Psoas muscle (tissue), 8 donors: Measurements from ENCODE around the gene SULT1C2. TPM values are rescaled to one million over a fixed set of nuclear protein-coding genes. Genes with fewer than 3 reads are reported as not detected.
"Not testable (repeated sequence)": the region's sequence is repeated elsewhere in the genome, so short reads cannot be mapped to it uniquely, and the experiment has no call there.

ENCODE experiments used
- ATAC-seq, 4 donors: fragments of 200-7000 bp; cut with Tn5 transposase; one replicate each; pipeline ENCODE4 v1.9.1; 2020; ENCODE audit warnings: moderate library complexity in 3 of 4, mild to moderate bottlenecking in 2 of 4
- DNase-seq, 2 donors: peaks; one replicate each; pipeline ENCODE4 v3.0.0-alpha.2; 2020
- H3K27ac ChIP-seq: fragments of 200-600 bp; one replicate; pipeline ENCODE4 v1.8.0; 2022
- H3K27me3 ChIP-seq, 3 donors: fragments of 200-600 bp in 1 of 3; one replicate each; pipeline versions ENCODE4 v1.6.1 to v1.8.0; 2013 to 2022; ENCODE audit warnings: low read length in 2 of 3, mild to moderate bottlenecking in 2 of 3, moderate library complexity in 1 of 3; ENCODE audit not compliant: insufficient read depth in 3 of 3
- H3K36me3 ChIP-seq, 2 donors: fragments of 200-600 bp in 1 of 2; one replicate each; pipeline versions ENCODE4 v1.6.1 to v1.8.0; 2013 to 2022; ENCODE audit warnings: low read depth in 1 of 2, mild to moderate bottlenecking in 1 of 2, moderate library complexity in 1 of 2; ENCODE audit not compliant: insufficient read depth in 1 of 2
- H3K4me1 ChIP-seq: fragments of 200-600 bp; one replicate; pipeline ENCODE4 v1.8.0; 2022
- H3K4me3 ChIP-seq: fragments of 200-600 bp; one replicate; pipeline ENCODE4 v1.8.0; 2022; ENCODE audit warnings: mild to moderate bottlenecking
- H3K9me3 ChIP-seq: fragments of 200-600 bp; one replicate; pipeline ENCODE4 v1.8.0; 2022
- CTCF ChIP-seq: fragments of 200-600 bp; IDR thresholded peaks from one replicate; pipeline ENCODE4 v1.8.0; 2022; ENCODE audit warnings: antibody characterized with exemption
- WGBS, 3 donors: extraction: QIAGEN DNeasy Blood & Tissue Kit; methylation state at CpG; one replicate each; pipeline versions ENCODE4 v1.1.6 to v1.1.7; 2013; 5-methylcytosine and 5-hydroxymethylcytosine counted together
- intact Hi-C, 2 donors: fragments of 100-400 bp; cut with DNase I; formaldehyde crosslinking; loops; one replicate each; pipeline versions ENCODE4 v1.11.0 to v1.14.2; 2022
- polyA plus RNA-seq, 3 donors: library from polyadenylated mRNA; stranded (reverse); fragments of 200-250 nt; gene quantifications; one replicate each; pipeline ENCODE4 v1.2.3, GENCODE V29; 2013
- total RNA-seq, 4 donors: library from RNA; stranded (reverse); fragmentation: NEBNext Ultra II Directional in 2 of 4; extraction: Animal tissue kit (Norgen Biotek cat#: 25700) in 2 of 4; gene quantifications; one replicate each; pipeline versions ENCODE4 v1.2.1 to v1.2.4, GENCODE V29; 2021 to 2023
- donor health status: healthy with polysubstance abuse.
- donor health status: DM: no; HTN: no; CAD: no; lungs with moderate emphysema.
- donor health status: Bipolar disorder and iron deficiency.
- donor health status: healthy.
- donor health status: DM: yes; HTN: yes; CAD: no.
- donor health status: DM: no; HTN: no; CAD: no.
- donor health status: DM: no; HTN: no; CAD: no.
- donor health status: DM: yes; HTN: yes; CAD: no.

SULT1C2 gene
- total and polyA plus RNA-seq, 7 donors = 0.12 to 0.13 TPM; not detected in 5

GRCh38 chr2:108279468-108279867 lies 9.2 kb upstream of the SULT1C2 start:
- Histone ChIP-seq H3K36me3 (no peaks in the 10 kb centered on the region), H3K9me3 (no peaks in the 10 kb centered on the region), H3K4me3 (no peak overlapping the region), H3K27me3 (peaks cover 0 to 2% (median 0%) of the 10 kb centered on the region in 3 donors), H3K4me1 (no peaks in the 10 kb centered on the region), H3K27ac (no peak overlapping the region)
- ATAC-seq (no peak), DNase-seq (no peak)
- 83 to 84% (median 83%) methylated on average over 5 of the region's 5 CpGs for WGBS, 3 donors
- intact Hi-C loops = no loop called here
- no peak for TF ChIP-seq CTCF

GRCh38 chr2:108280466-108280865 lies 8.2 kb upstream of the SULT1C2 start:
- Histone ChIP-seq H3K9me3 (no peaks in the 10 kb centered on the region), H3K27ac (no peak overlapping the region), H3K36me3 (no peaks in the 10 kb centered on the region), H3K4me3 (no peak overlapping the region), H3K4me1 (no peaks in the 10 kb centered on the region), H3K27me3 (peaks cover 0 to 4% (median 2%) of the 10 kb centered on the region in 3 donors)
- TF ChIP-seq CTCF = no peak
- no peak for ATAC-seq
- intact Hi-C loops = no loop called here
- WGBS, 3 donors = 56 to 66% (median 60%) methylated on average over 3 of the region's 3 CpGs
- no peak for DNase-seq

GRCh38 chr2:108284566-108284965 lies 4.1 kb upstream of the SULT1C2 start:
- DNase-seq, ATAC-seq, H3K27me3 ChIP-seq, H3K4me1 ChIP-seq, H3K9me3 ChIP-seq, H3K4me3 ChIP-seq, H3K36me3 ChIP-seq, H3K27ac ChIP-seq, intact Hi-C loops: not testable (repeated sequence)
- 85 to 91% (median 90%) methylated on average over 7 of the region's 7 CpGs for WGBS, 3 donors

GRCh38 chr2:108285616-108286015 lies 3.1 kb upstream of the SULT1C2 start:
- ATAC-seq = no peak
- Histone ChIP-seq H3K4me3 (no peak overlapping the region), H3K36me3 (no peaks in the 10 kb centered on the region), H3K27me3 (peaks cover 0 to 4% (median 0%) of the 10 kb centered on the region in 3 donors), H3K4me1 (no peaks in the 10 kb centered on the region), H3K27ac (no peak overlapping the region), H3K9me3 (no peaks in the 10 kb centered on the region)
- WGBS, 3 donors = 90 to 94% (median 93%) methylated on average over 5 of the region's 5 CpGs
- DNase-seq = no peak
- intact Hi-C loops = no loop called here
- TF ChIP-seq CTCF = no peak

- 91 to 98% (median 95%) methylated on average over 2 of the region's 2 CpGs for WGBS, 3 donors
- TF ChIP-seq CTCF = no peak
Observed at GRCh38 chr2:108287169-108287568, 1.5 kb upstream of the SULT1C2 start.

More at GRCh38 chr2:108287169-108287568, 1.5 kb upstream of the SULT1C2 start:
- ATAC-seq (no peak), DNase-seq (no peak)
- Histone ChIP-seq H3K4me3 (no peak overlapping the region), H3K9me3 (no peaks in the 10 kb centered on the region), H3K27me3 (peaks cover 0 to 4% (median 0%) of the 10 kb centered on the region in 3 donors), H3K4me1 (no peaks in the 10 kb centered on the region), H3K36me3 (no peaks in the 10 kb centered on the region), H3K27ac (no peak overlapping the region)
- intact Hi-C loops = no loop called here
